Gastroesophageal sphincter (tissue), 3 donors: ENCODE measurements around the gene HBG2.

Experiments used
- CTCF ChIP-seq, 4 experiments: fragments of 200-600 bp in 2 of 4; fragments of 450-650 bp in 2 of 4; sonication (generic) in 1 of 4; IDR thresholded peaks; one replicate each; pipeline ENCODE4 v1.5.1; 2017 to 2019; ENCODE audit warnings: antibody characterized with exemption in 4 of 4, mild to moderate bottlenecking in 2 of 4, moderate library complexity in 2 of 4
- POLR2AphosphoS5 ChIP-seq: sonication (generic); formaldehyde crosslinking; IDR thresholded peaks from one replicate; pipeline ENCODE4 v1.6.1; 2017; ENCODE audit warnings: antibody characterized with exemption

GRCh38 chr11:5303626-5304025 is 49.0 kb upstream of the HBG2 start:
- TF ChIP-seq CTCF (IDR thresholded peaks at IDR 0.05) (no peak), POLR2AphosphoS5 (no peak)
